DND-41 (cell line): ENCODE results near the gene BEX3.
"Not testable (repeated sequence)": the region's sequence is repeated elsewhere in the genome, so short reads cannot be mapped to it uniquely, and the experiment has no call there.

Experiments
- ATAC-seq: fragments of 200-7000 bp; cut with Tn5 transposase; 3 replicates; pipeline ENCODE4 v1.9.1; 2021; ENCODE audit warnings: low read depth; ENCODE audit not compliant: insufficient read depth
- DNase-seq: peaks from one replicate; pipeline ENCODE4 v3.0.0-alpha.2; 2020
- H2AFZ ChIP-seq: 2 replicates; pipeline ENCODE4 v1.6.0; 2012; ENCODE audit warnings: low read depth, low read length
- H3K27ac ChIP-seq: 2 replicates; pipeline ENCODE4 v1.5.1; 2012; ENCODE audit warnings: low read length, inconsistent platforms
- H3K27me3 ChIP-seq: fragments of 200-600 bp; sonication (generic); 2 replicates; pipeline ENCODE4 v1.6.0; 2012; ENCODE audit warnings: low read length, mild to moderate bottlenecking, inconsistent platforms; ENCODE audit not compliant: insufficient read depth, poor library complexity
- H3K36me3 ChIP-seq: 2 replicates; pipeline ENCODE4 v1.5.1; 2012; ENCODE audit warnings: low read length, inconsistent platforms; ENCODE audit not compliant: insufficient read depth
- H3K4me1 ChIP-seq: 2 replicates; pipeline ENCODE4 v1.5.1; 2012; ENCODE audit warnings: mild to moderate bottlenecking, low read length; ENCODE audit not compliant: insufficient read depth
- H3K4me2 ChIP-seq: 2 replicates; pipeline ENCODE4 v1.6.0; 2012; ENCODE audit warnings: mild to moderate bottlenecking, moderate library complexity, low read length, inconsistent platforms; ENCODE audit not compliant: insufficient read depth
- H3K4me3 ChIP-seq, 2 experiments: fragments of 200-600 bp in 1 of 2; shearing (Covaris generic) in 1 of 2; 2 replicates each; pipeline ENCODE4 v1.5.1; 2012 to 2016; ENCODE audit warnings: inconsistent platforms in 2 of 2, low read length in 2 of 2, mild to moderate bottlenecking in 2 of 2, low read depth in 1 of 2, moderate library complexity in 1 of 2
- H3K79me2 ChIP-seq: 2 replicates; pipeline ENCODE4 v1.6.0; 2012; ENCODE audit warnings: low read length, inconsistent platforms; ENCODE audit not compliant: insufficient read depth
- H3K9ac ChIP-seq: 2 replicates; pipeline ENCODE4 v1.6.0; 2012; ENCODE audit warnings: low read depth, mild to moderate bottlenecking, inconsistent platforms, low read length, moderate library complexity
- H3K9me3 ChIP-seq: 2 replicates; pipeline ENCODE4 v1.5.1; 2012; ENCODE audit warnings: low read length, moderate library complexity, mild to moderate bottlenecking, inconsistent platforms; ENCODE audit not compliant: insufficient read depth, severe bottlenecking
- H4K20me1 ChIP-seq: 2 replicates; pipeline ENCODE4 v1.6.0; 2012; ENCODE audit warnings: low read length; ENCODE audit not compliant: insufficient read depth
- CTCF ChIP-seq: IDR thresholded peaks from 2 replicates; pipeline ENCODE4 v1.5.1; 2012; ENCODE audit warnings: borderline replicate concordance, low read length, moderate library complexity, mild to moderate bottlenecking; ENCODE audit not compliant: poor library complexity, severe bottlenecking; ENCODE audit errors: extremely low read depth
- EZH2 ChIP-seq: IDR thresholded peaks from 3 replicates; pipeline ENCODE4 v1.6.1; 2012; ENCODE audit warnings: borderline replicate concordance, low read depth, mild to moderate bottlenecking, moderate library complexity, low read length, inconsistent platforms; ENCODE audit not compliant: severe bottlenecking

BEX3 gene

DNA sequence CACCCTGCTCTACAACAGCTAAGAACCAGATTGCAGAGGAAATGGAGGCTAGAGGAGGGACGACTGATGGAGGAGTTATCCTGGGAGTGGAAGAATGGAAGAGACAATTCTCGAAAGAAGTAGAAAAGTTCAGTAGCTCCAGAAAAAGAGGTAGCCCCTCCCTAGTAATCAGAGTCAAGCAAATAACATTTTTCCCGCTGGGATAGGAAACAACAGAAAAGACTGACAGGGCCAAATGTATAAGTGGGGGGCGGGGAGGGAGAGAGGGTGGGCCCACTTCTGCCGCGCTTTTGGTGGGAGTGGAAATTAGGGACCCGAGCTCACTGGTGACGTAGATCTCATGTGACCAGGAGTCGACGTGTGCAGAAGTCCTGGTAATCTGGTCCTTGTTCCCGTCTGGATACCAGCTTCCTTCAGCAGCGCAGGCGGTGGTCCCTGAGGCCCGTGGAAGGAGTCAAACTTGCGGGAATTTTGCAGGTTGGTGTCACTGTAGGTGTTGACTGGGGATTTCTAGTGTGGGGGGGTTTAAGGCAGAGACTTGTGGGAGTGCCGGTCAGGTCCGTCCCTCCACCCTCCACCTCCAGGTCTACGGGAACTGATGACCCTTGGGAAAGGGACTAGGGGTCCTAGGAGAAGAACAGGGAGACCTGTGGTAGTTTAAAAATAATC lies 20.1 kb upstream of the BEX3 start, which contains the start of gene TCEAL9:
Gene TCEAL9 (plus strand): TSS at position 377 of the 669 bp plus-strand sequence. CDS start 1,179 bp downstream, outside the sequence.
- Histone ChIP-seq H3K27ac (peak within 1 kb of the TSS; percentile 73), H4K20me1 (no peaks in the 10 kb centered on the region), H3K9ac (peak within 1 kb of the TSS; percentile 69), H3K36me3 (0 out of 2 replicates have a peak, but pooled peaks cover 5% of the 10 kb centered on the region), H3K4me1 (peaks cover 14% of the 10 kb centered on the region), H3K27me3 (no peaks in the 10 kb centered on the region), H2AFZ (peak within 1 kb of the TSS; percentile 93), H3K9me3 (no peaks in the 10 kb centered on the region), H3K79me2 (peaks cover 4% of the 10 kb centered on the region; the same call in 1 of the 2 replicates), H3K4me3 (peak within 1 kb of the TSS; percentile 55 to 91), H3K4me2 (peak within 1 kb of the TSS; percentile 77)
- DNase-seq (peak; percentile 55), ATAC-seq (peak; percentile 84)
- TF ChIP-seq EZH2, result no peak

DNA sequence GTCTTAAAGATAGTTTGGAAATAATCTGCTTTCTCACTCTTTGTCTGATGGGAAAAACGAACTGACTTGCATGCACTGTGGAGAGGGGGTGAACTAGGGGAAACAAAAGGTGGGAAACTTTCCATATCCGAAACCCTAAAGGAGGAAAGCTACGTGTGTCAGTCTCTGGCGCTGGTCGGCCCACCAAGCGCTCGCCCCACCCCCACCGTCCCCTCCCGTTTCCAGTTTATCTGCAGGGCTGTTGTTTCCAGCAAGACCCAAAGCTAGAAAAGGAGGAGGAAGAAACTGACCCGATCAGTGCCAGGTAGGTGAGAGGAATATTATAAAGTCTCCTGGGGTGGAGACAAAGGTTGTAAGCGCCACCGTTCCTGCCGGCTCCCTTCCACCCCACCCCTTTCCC lies 19.5 kb upstream of the BEX3 start:
- H3K36me3 ChIP-seq, result 0 out of 2 replicates have a peak, but pooled peaks cover 5% of the 10 kb centered on the region
- peaks cover 14% of the 10 kb centered on the region for H3K4me1 ChIP-seq
- no peaks in the 10 kb centered on the region for H4K20me1 ChIP-seq
- H3K9me3 ChIP-seq, result no peaks in the 10 kb centered on the region
- H3K4me2 ChIP-seq, result peak overlapping the region; percentile 77
- DNase-seq (peak; percentile 14), ATAC-seq (peak; percentile 69)
- peak overlapping the region; percentile 55 to 91 for H3K4me3 ChIP-seq
- TF ChIP-seq CTCF (no peak), EZH2 (no peak)
- H3K9ac ChIP-seq, result peak overlapping the region; percentile 69
- peak overlapping the region; percentile 73 for H3K27ac ChIP-seq
- peak overlapping the region; percentile 93 for H2AFZ ChIP-seq
- H3K79me2 ChIP-seq, result peaks cover 4% of the 10 kb centered on the region; the same call in 1 of the 2 replicates
- H3K27me3 ChIP-seq, result no peaks in the 10 kb centered on the region

DNA sequence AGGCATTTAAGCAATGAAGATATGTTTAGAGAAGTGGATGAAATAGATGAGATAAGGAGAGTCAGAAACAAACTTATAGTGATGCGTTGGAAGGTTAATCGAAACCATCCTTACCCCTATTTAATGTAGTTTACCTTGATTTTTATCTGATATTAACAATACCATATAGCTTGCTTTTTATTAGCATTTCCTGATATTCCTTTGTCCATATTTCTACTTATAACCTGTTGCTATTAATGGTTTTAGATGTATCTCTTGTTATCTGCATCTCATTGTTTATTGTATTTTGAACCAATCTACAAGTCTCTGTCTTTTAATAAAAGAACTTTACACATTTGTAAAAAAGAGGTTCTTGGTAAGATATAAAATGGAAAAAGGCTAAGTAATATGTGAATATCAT lies 18.5 kb upstream of the BEX3 start:
- no peak for TF ChIP-seq CTCF
- TF ChIP-seq EZH2, result no peak
- H3K4me3 ChIP-seq, result no peak overlapping the region
- H2AFZ ChIP-seq, result no peak overlapping the region
- H3K9me3 ChIP-seq, result no peaks in the 10 kb centered on the region
- peak overlapping the region; percentile 69; the same call in 1 of the 2 replicates for H3K9ac ChIP-seq
- no peaks in the 10 kb centered on the region for H3K27me3 ChIP-seq
- peaks cover 4% of the 10 kb centered on the region; the same call in 1 of the 2 replicates for H3K79me2 ChIP-seq
- peaks cover 14% of the 10 kb centered on the region for H3K4me1 ChIP-seq
- 0 out of 2 replicates have a peak, but pooled peaks cover 5% of the 10 kb centered on the region for H3K36me3 ChIP-seq
- H4K20me1 ChIP-seq, result no peaks in the 10 kb centered on the region
- no peak overlapping the region for H3K27ac ChIP-seq
- ATAC-seq, result no peak
- no peak for DNase-seq
- H3K4me2 ChIP-seq, result no peak overlapping the region

DNA sequence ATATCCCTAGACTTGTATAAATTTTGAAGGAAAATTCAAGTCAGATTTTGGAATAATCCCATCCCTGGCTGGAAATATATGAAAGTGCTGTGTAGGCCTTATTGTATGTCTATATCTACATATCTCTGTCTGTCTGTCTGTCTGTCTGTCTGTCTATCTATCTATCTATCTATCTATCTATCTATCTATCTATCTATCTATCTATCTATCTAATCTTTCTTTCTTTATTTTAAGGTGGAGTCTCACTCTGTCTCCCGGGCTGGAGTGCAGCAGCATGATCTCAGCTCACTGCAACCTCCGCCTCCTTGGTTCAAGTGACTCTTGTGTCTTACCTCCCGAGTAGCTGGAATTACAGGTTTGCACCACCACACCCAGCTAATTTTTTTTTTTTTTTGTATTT lies 16.7 kb upstream of the BEX3 start:
- not testable (repeated sequence) for H3K9ac ChIP-seq, ATAC-seq, H3K9me3 ChIP-seq, H2AFZ ChIP-seq, DNase-seq, H3K36me3 ChIP-seq, H3K27ac ChIP-seq, H4K20me1 ChIP-seq, H3K27me3 ChIP-seq, H3K79me2 ChIP-seq, H3K4me3 ChIP-seq, H3K4me2 ChIP-seq
- peaks cover 14% of the 10 kb centered on the region for H3K4me1 ChIP-seq
